SK-N-SH (cell line): ENCODE results near the gene RAB38. TPM values are rescaled to one million over a fixed set of nuclear protein-coding genes. Genes with fewer than 3 reads are reported as not detected.

Source experiments
- CTCF ChIA-PET: fragments of 300-600, 350-600 bp; formaldehyde crosslinking; extraction: SDS; loops from one replicate; lab custom pipeline; 2021; lab: Yijun Ruan, JAX
- POLR2A ChIA-PET: fragments of 350-600 bp; sonication (Branson Sonifier 250); formaldehyde crosslinking; extraction: SDS; loops from one replicate; lab custom pipeline; 2020; ENCODE audit warnings: antibody characterized with exemption, inconsistent platforms; lab: Yijun Ruan, JAX
- DNase-seq: peaks from one replicate; pipeline ENCODE4 v3.0.0; 2012
- H2AFZ ChIP-seq: fragments of 200-600 bp; sonication (generic); 2 replicates; pipeline ENCODE4 v1.8.1; 2016; ENCODE audit warnings: antibody characterized with exemption, mild to moderate bottlenecking, low read depth
- H3F3A ChIP-seq: fragments of 200-600 bp; sonication (generic); replicated peaks from 2 replicates; pipeline ENCODE3; 2016; ENCODE audit warnings: antibody characterized with exemption, mild to moderate bottlenecking; ENCODE audit not compliant: insufficient read depth
- H3K27ac ChIP-seq, 2 experiments: fragments of 200-500 bp in 1 of 2; fragments of 200-600 bp in 1 of 2; sonication (Bioruptor generic) in 1 of 2; sonication (generic), shearing (Covaris generic) in 1 of 2; 2 replicates each; pipeline versions ENCODE4 v1.5.1 to v1.6.1; 2014 to 2016; ENCODE audit warnings: low read depth in 2 of 2, inconsistent platforms in 1 of 2, low read length in 1 of 2, mild to moderate bottlenecking in 1 of 2, mixed read lengths in 1 of 2
- H3K27me3 ChIP-seq: fragments of 200-600 bp; sonication (generic), shearing (Covaris generic); 2 replicates; pipeline ENCODE4 v1.6.1; 2016; ENCODE audit warnings: mixed run types; ENCODE audit not compliant: insufficient read depth
- H3K36me3 ChIP-seq, 2 experiments: fragments of 200-500 bp in 1 of 2; fragments of 200-600 bp in 1 of 2; sonication (Bioruptor generic) in 1 of 2; sonication (generic) in 1 of 2; replicated peaks in 1 of 2; 2 replicates each; pipeline versions ENCODE3 to v1.5.1; 2014 to 2016; ENCODE audit warnings: low read length in 1 of 2, mild to moderate bottlenecking in 1 of 2; ENCODE audit not compliant: insufficient read depth in 2 of 2, control insufficient read depth in 1 of 2
- H3K4me1 ChIP-seq, 2 experiments: fragments of 200-500 bp in 1 of 2; fragments of 200-600 bp in 1 of 2; sonication (Bioruptor generic) in 1 of 2; sonication (generic), shearing (Covaris generic) in 1 of 2; 2 replicates each; pipeline versions ENCODE4 v1.5.1 to v1.6.1; 2014 to 2016; ENCODE audit warnings: low read depth in 1 of 2, low read length in 1 of 2, mixed run types in 1 of 2; ENCODE audit not compliant: insufficient read depth in 2 of 2, control insufficient read depth in 1 of 2
- H3K4me2 ChIP-seq: fragments of 200-600 bp; sonication (generic), shearing (Covaris generic); 2 replicates; pipeline ENCODE4 v1.6.1; 2017; ENCODE audit warnings: mixed run types
- H3K4me3 ChIP-seq, 2 experiments: fragments of 200-500 bp in 1 of 2; fragments of 200-600 bp in 1 of 2; sonication (Bioruptor generic) in 1 of 2; sonication (generic), shearing (Covaris generic) in 1 of 2; 2 replicates each; pipeline versions ENCODE4 v1.5.1 to v1.8.1; 2014 to 2016; ENCODE audit warnings: low read depth in 2 of 2, inconsistent platforms in 1 of 2, low read length in 1 of 2, mild to moderate bottlenecking in 1 of 2, mixed read lengths in 1 of 2, moderate library complexity in 1 of 2
- H3K79me2 ChIP-seq: fragments of 200-600 bp; sonication (generic); 2 replicates; pipeline ENCODE4 v1.8.1; 2017; ENCODE audit warnings: mild to moderate bottlenecking; ENCODE audit not compliant: insufficient read depth
- H3K9ac ChIP-seq: fragments of 200-600 bp; sonication (generic); 2 replicates; pipeline ENCODE4 v1.6.1; 2017; ENCODE audit warnings: mixed run types
- H3K9me2 ChIP-seq: fragments of 200-600 bp; sonication (generic); 2 replicates; pipeline ENCODE4 v1.6.1; 2017; ENCODE audit warnings: mixed run types
- H3K9me3 ChIP-seq: fragments of 200-600 bp; sonication (generic); 2 replicates; pipeline ENCODE4 v1.6.1; 2017; ENCODE audit warnings: mixed run types, mild to moderate bottlenecking, moderate library complexity
- H4K20me1 ChIP-seq: fragments of 200-600 bp; sonication (generic); 2 replicates; pipeline ENCODE4 v1.6.1; 2017; ENCODE audit warnings: mild to moderate bottlenecking, mixed run types; ENCODE audit not compliant: insufficient read depth
- CTCF ChIP-seq: fragments of 200-600 bp; sonication (generic); IDR thresholded peaks from 2 replicates; pipeline ENCODE4 v1.6.1; 2017; ENCODE audit warnings: antibody characterized with exemption, mild to moderate bottlenecking, moderate library complexity
- EZH2phosphoT487 ChIP-seq: fragments of 200-600 bp; sonication (generic); IDR thresholded peaks from 2 replicates; pipeline ENCODE4 v1.6.1; 2017; ENCODE audit warnings: low read depth, mixed run types, mild to moderate bottlenecking, antibody characterized with exemption, moderate library complexity, borderline replicate concordance
- FOSL2 ChIP-seq: IDR thresholded peaks from 2 replicates; pipeline ENCODE4 v1.4.0; 2012; ENCODE audit warnings: low read depth, mild to moderate bottlenecking, moderate library complexity, borderline replicate concordance
- FOXM1 ChIP-seq: IDR thresholded peaks from 2 replicates; pipeline ENCODE4 v1.4.0; 2012; ENCODE audit warnings: low read depth, mild to moderate bottlenecking
- GATA2 ChIP-seq: sonication (generic); formaldehyde crosslinking; IDR thresholded peaks from 2 replicates; pipeline ENCODE4 v1.5.0; 2020; ENCODE audit warnings: mild to moderate bottlenecking, missing genetic modification reagents
- IRF3 ChIP-seq: fragments of 150-350 bp; IDR thresholded peaks from 2 replicates; pipeline ENCODE4 v1.6.1; 2016; ENCODE audit warnings: mild to moderate bottlenecking, low read depth, low read length
- JUND ChIP-seq: IDR thresholded peaks from 2 replicates; pipeline ENCODE4 v1.4.0; 2012
- NFIC ChIP-seq: IDR thresholded peaks from 2 replicates; pipeline ENCODE4 v1.4.0; 2012; ENCODE audit warnings: borderline replicate concordance
- PBX3 ChIP-seq: IDR thresholded peaks from 2 replicates; pipeline ENCODE4; 2012
- RFX5 ChIP-seq: IDR thresholded peaks from 2 replicates; pipeline ENCODE4 v1.6.1; 2012; ENCODE audit warnings: mild to moderate bottlenecking, improper control_type of control experiment, low read length
- SIN3A ChIP-seq: IDR thresholded peaks from 2 replicates; pipeline ENCODE4 v1.6.1; 2012; ENCODE audit warnings: low read depth, mild to moderate bottlenecking, low read length, moderate library complexity, borderline replicate concordance
- TAF1 ChIP-seq: IDR thresholded peaks from 2 replicates; pipeline ENCODE4 v1.6.1; 2012; ENCODE audit warnings: low read depth, mild to moderate bottlenecking, low read length, moderate library complexity, borderline replicate concordance
- USF1 ChIP-seq: IDR thresholded peaks from 2 replicates; pipeline ENCODE4 v1.4.0; 2012; ENCODE audit warnings: low read depth, borderline replicate concordance
- USF2 ChIP-seq: fragments of 150-350 bp; IDR thresholded peaks from 2 replicates; pipeline ENCODE4 v1.6.1; 2017; ENCODE audit warnings: antibody characterized with exemption, low read length, low read depth, borderline replicate concordance
- YY1 ChIP-seq: IDR thresholded peaks from 2 replicates; pipeline ENCODE4 v1.4.0; 2012; ENCODE audit warnings: low read depth, mild to moderate bottlenecking
- WGBS: methylation state at CpG from one replicate; pipeline ENCODE4 v1.1.6; 2017; ENCODE audit warnings: low lambda C conversion rate; 5-methylcytosine and 5-hydroxymethylcytosine counted together
- polyA plus RNA-seq, 3 experiments: library from polyadenylated mRNA; depleted of rRNA; stranded (reverse); fragments of >200 nt; gene quantifications; 2 replicates each; pipeline ENCODE4 v1.2.3, GENCODE V29; 2012

RAB38 gene
- polyA plus RNA-seq, 1 of the 3 experiments (the other 2 are of a cell fraction) = 0.66 TPM

GRCh38 chr11:88070437-88070836, 104.8 kb downstream of the RAB38 start:
- H3K4me3 ChIP-seq = no peak overlapping the region
- POLR2A ChIA-PET = no interaction called here
- H3K9me3 ChIP-seq = no peaks in the 10 kb centered on the region
- no peak overlapping the region for H2AFZ ChIP-seq
- H3K27ac ChIP-seq = no peak overlapping the region
- no peaks in the 10 kb centered on the region for H3K36me3 ChIP-seq
- H3K79me2 ChIP-seq = no peaks in the 10 kb centered on the region
- no peaks in the 10 kb centered on the region for H3F3A ChIP-seq
- H4K20me1 ChIP-seq = no peaks in the 10 kb centered on the region
- no peak for TF ChIP-seq GATA2
- TF ChIP-seq FOXM1 = no peak
- TF ChIP-seq, all 33 proteins: peak for 0
- CTCF ChIA-PET = no interaction called here
- 6% methylated on average over 1 of the region's 1 CpG for WGBS
- H3K4me2 ChIP-seq = no peak overlapping the region
- H3K27me3 ChIP-seq = no peaks in the 10 kb centered on the region
- H3K9me2 ChIP-seq = no peaks in the 10 kb centered on the region
- no peak overlapping the region for H3K9ac ChIP-seq
- no peaks in the 10 kb centered on the region for H3K4me1 ChIP-seq
- no peak for DNase-seq

- 27% methylated on average over 6 of the region's 27 CpGs for WGBS
- H3F3A ChIP-seq = no peaks in the 10 kb centered on the region
- no peak overlapping the region for H3K9ac ChIP-seq
- no peak overlapping the region for H2AFZ ChIP-seq
- H3K4me2 ChIP-seq = no peak overlapping the region
- CTCF ChIA-PET = interaction anchor here (2.3 kb wide), 1 partner anchor 53 kb away, joined by 7 read pairs; no protein-coding TSS in a partner anchor
- no peak overlapping the region for H3K4me3 ChIP-seq
- no peaks in the 10 kb centered on the region for H3K27me3 ChIP-seq
- POLR2A ChIA-PET = no interaction called here
- H3K4me1 ChIP-seq = no peaks in the 10 kb centered on the region
- no peak overlapping the region for H3K27ac ChIP-seq
- no peaks in the 10 kb centered on the region for H4K20me1 ChIP-seq
- H3K9me2 ChIP-seq = no peaks in the 10 kb centered on the region
- no peak for DNase-seq
- TF ChIP-seq USF1 (no peak), EZH2phosphoT487 (no peak), NFIC (no peak)
- no peaks in the 10 kb centered on the region for H3K9me3 ChIP-seq
- H3K36me3 ChIP-seq = no peaks in the 10 kb centered on the region
- no peaks in the 10 kb centered on the region for H3K79me2 ChIP-seq
These were observed 106.2 kb downstream of the RAB38 start for GRCh38 chr11:88068848-88069554.

GRCh38 chr11:88066090-88066489, 109.2 kb downstream of the RAB38 start:
- no peak overlapping the region for H3K4me3 ChIP-seq
- no peaks in the 10 kb centered on the region for H3K9me3 ChIP-seq
- H3K4me1 ChIP-seq = no peaks in the 10 kb centered on the region
- H3K9ac ChIP-seq = no peak overlapping the region
- 4% methylated on average over 2 of the region's 2 CpGs for WGBS
- H3F3A ChIP-seq = no peaks in the 10 kb centered on the region
- no peaks in the 10 kb centered on the region for H3K9me2 ChIP-seq
- POLR2A ChIA-PET = no interaction called here
- no peaks in the 10 kb centered on the region for H3K79me2 ChIP-seq
- H3K27ac ChIP-seq = no peak overlapping the region
- no peak overlapping the region for H2AFZ ChIP-seq
- H3K36me3 ChIP-seq = no peaks in the 10 kb centered on the region
- H3K27me3 ChIP-seq = peaks cover 6% of the 10 kb centered on the region; the same call in 1 of the 2 replicates
- no peaks in the 10 kb centered on the region for H4K20me1 ChIP-seq
- H3K4me2 ChIP-seq = no peak overlapping the region
- CTCF ChIA-PET = no interaction called here
- no peak for DNase-seq
- no peak for TF ChIP-seq TAF1
- TF ChIP-seq SIN3A = no peak
- TF ChIP-seq FOSL2 = no peak
- TF ChIP-seq IRF3 = no peak
- TF ChIP-seq YY1 = no peak
- no peak for TF ChIP-seq USF2
- TF ChIP-seq CTCF = no peak
- no peak for TF ChIP-seq JUND
- TF ChIP-seq PBX3 = no peak
- no peak for TF ChIP-seq RFX5
- TF ChIP-seq FOXM1 = no peak
